Body of pancreas (tissue), 4 donors: ENCODE measurements around the gene MIEF1. TPM values are rescaled to one million over a fixed set of nuclear protein-coding genes. Genes with fewer than 3 reads are reported as not detected.

ENCODE experiments used
- ATAC-seq: fragments of 150-250 bp; one replicate; pipeline ENCODE4 v1.9.1; 2016
- DNase-seq, 4 donors: peaks; one replicate each; pipeline ENCODE4 v3.0.0-alpha.2; 2019
- H3K27ac ChIP-seq, 4 donors: fragments of 200-600 bp; sonication (generic); 1 replicate in 3 of 4; 2 replicates in 1 of 4; pipeline versions ENCODE4 v1.5.1 to v1.6.1; 2016 to 2019; ENCODE audit warnings: mild to moderate bottlenecking in 1 of 4, mixed read lengths in 1 of 4, moderate library complexity in 1 of 4
- H3K27me3 ChIP-seq, 2 donors: fragments of 200-600 bp; sonication (generic); one replicate each; pipeline ENCODE4 v1.6.0; 2016; ENCODE audit warnings: mild to moderate bottlenecking in 1 of 2
- H3K36me3 ChIP-seq, 2 donors: fragments of 200-600 bp; sonication (generic); replicated peaks in 1 of 2; 2 replicates each; pipeline ENCODE4 v1.5.1; 2016; ENCODE audit warnings: low read depth in 2 of 2; ENCODE audit not compliant: insufficient read depth in 1 of 2
- H3K4me1 ChIP-seq: fragments of 200-600 bp; sonication (generic); one replicate; pipeline ENCODE4 v1.6.0; 2016
- H3K4me3 ChIP-seq, 2 donors: fragments of 200-600 bp; sonication (generic); 1 replicate in 1 of 2; 2 replicates in 1 of 2; pipeline ENCODE4 v1.5.1; 2016 to 2019
- H3K9me3 ChIP-seq, 3 donors: fragments of 200-600 bp; sonication (generic); 1 replicate in 2 of 3; 2 replicates in 1 of 3; pipeline ENCODE4 v1.5.1; 2016
- POLR2A ChIP-seq, 3 donors: fragments of 450-650 bp; IDR thresholded peaks; one replicate each; pipeline ENCODE4 v1.6.1; 2016; ENCODE audit warnings: antibody characterized with exemption in 3 of 3, mild to moderate bottlenecking in 2 of 3
- WGBS, 2 donors: methylation state at CpG; one replicate each; pipeline ENCODE4 v1.1.5; 2017; 5-methylcytosine and 5-hydroxymethylcytosine counted together
- intact Hi-C: fragments of 100-400 bp; cut with DNase I; formaldehyde crosslinking; loops from one replicate; pipeline ENCODE4 v1.15.1; 2023
- total RNA-seq, 2 donors: library from RNA; depleted of rRNA; stranded (reverse); fragments of >200 nt; gene quantifications; one replicate each; pipeline ENCODE4 v1.1.0, GENCODE V29; 2016
- TF ChIP-seq, protein P1 (sequence below), 7 experiments: fragments of 450-650 bp in 4 of 7; fragments of 200-600 bp in 3 of 7; sonication (generic) in 3 of 7; IDR thresholded peaks; one replicate each; pipeline ENCODE4 v1.5.1; 2016 to 2019; ENCODE audit warnings: antibody characterized with exemption in 7 of 7

Gene MIEF1
- total RNA-seq, 2 donors from 2014 or later, result 9.1 to 14.8 TPM

DNA sequence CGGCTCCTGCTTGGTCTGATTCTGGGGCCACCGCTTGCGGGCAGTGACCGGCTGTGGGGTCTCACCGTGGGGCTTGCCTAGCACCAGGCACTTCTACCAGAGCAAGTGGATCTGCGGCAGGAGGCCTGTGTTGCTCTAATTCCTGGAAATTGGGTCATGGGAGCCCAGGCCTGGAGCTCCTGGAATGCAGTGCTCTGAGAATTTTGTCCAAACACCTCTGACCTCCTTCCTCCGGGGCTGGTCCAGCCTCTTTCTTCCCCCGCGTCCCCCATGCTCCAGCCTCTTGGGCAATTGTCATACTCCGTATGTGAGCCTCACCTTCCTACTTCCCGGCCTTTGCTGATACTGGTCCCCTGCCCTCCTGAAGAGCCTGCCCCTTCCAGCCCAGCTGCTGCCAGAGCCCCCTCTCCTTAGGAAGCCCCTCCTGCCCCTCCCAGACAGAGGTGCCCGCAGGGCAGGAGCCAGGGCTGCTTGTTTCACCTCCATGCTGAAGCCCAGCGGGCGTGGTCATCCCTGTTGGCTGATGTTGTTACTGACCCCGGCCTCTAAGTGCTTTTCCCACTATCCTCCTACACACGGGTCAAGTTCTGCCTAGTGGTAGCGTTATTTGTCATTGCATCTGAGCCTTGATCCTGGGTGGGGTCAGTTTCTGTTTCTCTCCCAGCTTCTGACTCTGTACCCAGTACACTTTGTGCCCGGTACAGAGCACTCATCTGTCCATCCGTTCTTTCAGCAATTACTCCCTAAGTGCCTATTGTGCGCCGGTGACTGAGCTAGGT lies 35.7 kb upstream of the MIEF1 start:
- no peak for DNase-seq
- H3K4me1 ChIP-seq, result peaks cover 8% of the 10 kb centered on the region
- 80 to 81% methylated on average over 20 to 21 of the region's 21 CpGs for WGBS, 2 donors

DNA sequence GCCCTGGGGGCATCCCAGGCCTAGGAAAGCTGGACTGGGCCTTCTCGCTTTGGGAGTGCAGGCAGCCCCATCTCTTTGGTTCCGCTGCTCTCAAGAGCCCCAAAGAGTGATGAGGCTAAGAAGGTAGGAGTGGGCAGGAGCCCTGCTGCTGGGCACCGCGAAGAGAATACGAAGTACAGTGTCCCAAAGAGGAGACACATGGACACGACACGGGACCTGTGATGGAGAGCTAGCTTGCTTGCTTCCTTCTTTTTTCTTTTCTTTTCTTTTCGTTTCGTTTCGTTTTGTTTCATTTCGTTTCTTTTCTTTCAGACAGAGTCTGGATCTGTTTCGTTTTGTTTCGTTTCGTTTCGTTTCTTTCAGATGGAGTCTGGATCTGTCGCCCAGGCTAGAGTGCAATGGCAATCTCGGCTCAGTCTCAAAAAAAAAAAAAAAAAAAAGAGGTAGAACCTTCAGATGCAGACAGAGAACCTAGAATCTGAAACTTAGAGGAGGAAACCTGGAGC lies 34.6 kb upstream of the MIEF1 start:
- whole genome bisulfite sequencing, 2 donors, result 77 to 83% methylated on average over 17 of the region's 17 CpGs
- intact Hi-C loops, result no loop called here
- no peaks in the 10 kb centered on the region for H3K36me3 ChIP-seq
- ATAC-seq (no peak), DNase-seq (no peak)
- no peak overlapping the region for H3K4me3 ChIP-seq
- H3K27me3 ChIP-seq, result no peaks in the 10 kb centered on the region
- TF ChIP-seq POLR2A (IDR thresholded peaks at IDR 0.05), result no peak
- TF ChIP-seq, protein P1, sequence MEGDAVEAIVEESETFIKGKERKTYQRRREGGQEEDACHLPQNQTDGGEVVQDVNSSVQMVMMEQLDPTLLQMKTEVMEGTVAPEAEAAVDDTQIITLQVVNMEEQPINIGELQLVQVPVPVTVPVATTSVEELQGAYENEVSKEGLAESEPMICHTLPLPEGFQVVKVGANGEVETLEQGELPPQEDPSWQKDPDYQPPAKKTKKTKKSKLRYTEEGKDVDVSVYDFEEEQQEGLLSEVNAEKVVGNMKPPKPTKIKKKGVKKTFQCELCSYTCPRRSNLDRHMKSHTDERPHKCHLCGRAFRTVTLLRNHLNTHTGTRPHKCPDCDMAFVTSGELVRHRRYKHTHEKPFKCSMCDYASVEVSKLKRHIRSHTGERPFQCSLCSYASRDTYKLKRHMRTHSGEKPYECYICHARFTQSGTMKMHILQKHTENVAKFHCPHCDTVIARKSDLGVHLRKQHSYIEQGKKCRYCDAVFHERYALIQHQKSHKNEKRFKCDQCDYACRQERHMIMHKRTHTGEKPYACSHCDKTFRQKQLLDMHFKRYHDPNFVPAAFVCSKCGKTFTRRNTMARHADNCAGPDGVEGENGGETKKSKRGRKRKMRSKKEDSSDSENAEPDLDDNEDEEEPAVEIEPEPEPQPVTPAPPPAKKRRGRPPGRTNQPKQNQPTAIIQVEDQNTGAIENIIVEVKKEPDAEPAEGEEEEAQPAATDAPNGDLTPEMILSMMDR (IDR thresholded peaks at IDR 0.05), result no peak
- H3K27ac ChIP-seq, result no peak overlapping the region
- H3K4me1 ChIP-seq, result peaks cover 15% of the 10 kb centered on the region
- no peaks in the 10 kb centered on the region for H3K9me3 ChIP-seq

More for the DNA sequence above, 35.7 kb upstream of the MIEF1 start:
- Histone ChIP-seq H3K36me3 (no peaks in the 10 kb centered on the region), H3K27me3 (no peaks in the 10 kb centered on the region), H3K9me3 (no peaks in the 10 kb centered on the region), H3K27ac (no peak overlapping the region), H3K4me3 (no peak overlapping the region)
- intact Hi-C loops, result no loop called here
- no peak for ATAC-seq
- no peak for TF ChIP-seq POLR2A (IDR thresholded peaks at IDR 0.05)
- TF ChIP-seq, protein P1 (IDR thresholded peaks at IDR 0.05), result no peak

DNA sequence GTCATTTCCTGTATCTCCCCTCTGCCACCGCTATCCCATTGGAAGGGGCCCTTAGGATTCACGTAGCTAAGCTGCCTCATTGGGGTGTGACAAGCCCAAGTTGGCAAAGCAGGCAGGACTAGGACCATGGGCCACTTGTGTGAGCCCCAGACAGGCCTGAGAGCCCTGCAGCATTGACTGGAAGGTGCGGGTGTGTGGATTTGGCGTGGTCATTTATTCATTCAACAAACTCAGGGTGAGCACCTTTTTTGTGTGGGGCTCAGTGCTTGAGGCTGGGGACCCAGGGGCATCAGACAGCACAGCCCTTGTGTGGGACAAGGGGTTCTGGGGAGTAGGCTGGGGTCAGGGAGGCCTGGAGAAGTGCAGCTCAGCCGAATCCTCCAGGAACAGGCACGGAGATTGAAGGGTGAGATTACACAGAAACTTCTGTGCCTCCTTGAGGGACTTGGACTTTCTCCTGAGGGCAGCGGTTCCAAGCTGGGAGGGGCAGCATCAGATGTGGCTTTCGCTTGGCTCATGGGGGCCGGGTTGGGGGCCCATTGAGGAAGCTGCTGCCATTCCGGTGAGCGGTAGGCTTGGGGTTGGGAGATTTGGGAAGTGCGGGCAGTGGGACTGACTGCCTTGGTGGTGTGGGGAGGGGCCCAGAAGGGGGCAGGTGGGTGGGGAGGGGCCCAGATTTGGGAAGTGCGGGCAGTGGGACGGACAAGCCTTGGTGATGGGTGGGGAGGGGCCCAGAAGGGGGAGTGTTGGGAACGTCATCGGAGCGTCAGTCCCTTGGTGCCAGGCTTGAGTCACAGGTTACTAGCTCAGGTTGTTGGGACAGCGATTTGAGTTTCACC lies 33.4 kb upstream of the MIEF1 start:
- DNase-seq (no peak), ATAC-seq (no peak)
- intact Hi-C loops, result no loop called here
- Histone ChIP-seq H3K27ac (no peak overlapping the region), H3K4me3 (no peak overlapping the region), H3K9me3 (no peaks in the 10 kb centered on the region), H3K4me1 (peaks cover 15% of the 10 kb centered on the region), H3K27me3 (no peaks in the 10 kb centered on the region), H3K36me3 (no peaks in the 10 kb centered on the region)
- WGBS, 2 donors, result 78 to 85% methylated on average over 14 to 18 of the region's 18 CpGs
- no peak for TF ChIP-seq POLR2A (IDR thresholded peaks at IDR 0.05)
- TF ChIP-seq, protein P1 (IDR thresholded peaks at IDR 0.05), result no peak

DNA sequence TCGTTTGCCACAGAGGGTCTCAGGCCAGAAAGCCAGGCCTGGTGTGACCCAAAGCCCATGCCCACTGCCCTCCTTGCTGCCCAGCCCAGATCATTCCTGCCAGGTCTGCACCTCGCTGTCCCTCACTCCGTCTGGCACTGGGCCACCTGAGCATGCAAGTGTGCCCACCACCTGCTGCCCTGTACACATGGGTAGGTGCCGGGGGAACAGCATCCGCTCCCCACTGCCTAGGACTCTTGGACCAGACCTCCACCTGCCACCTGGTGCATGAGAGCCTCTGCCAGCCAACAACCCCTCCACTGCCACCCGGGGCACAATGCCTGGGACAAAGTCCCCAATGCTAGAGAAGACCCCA lies 32.8 kb upstream of the MIEF1 start:
- no peaks in the 10 kb centered on the region for H3K9me3 ChIP-seq
- peaks cover 21% of the 10 kb centered on the region for H3K4me1 ChIP-seq
- WGBS, 2 donors, result 69% methylated on average over 6 of the region's 6 CpGs; no CpG with 5 or more reads in 1 of the 2 donors
- DNase-seq (no peak), ATAC-seq (no peak)
- no peak overlapping the region for H3K4me3 ChIP-seq
- intact Hi-C loops, result no loop called here
- no peak overlapping the region for H3K27ac ChIP-seq
- H3K27me3 ChIP-seq, result no peaks in the 10 kb centered on the region
- TF ChIP-seq, protein P1 (IDR thresholded peaks at IDR 0.05), result no peak
- TF ChIP-seq POLR2A (IDR thresholded peaks at IDR 0.05), result no peak
- no peaks in the 10 kb centered on the region for H3K36me3 ChIP-seq
